Right cardiac atrium (tissue), 5 donors: ENCODE data around the gene NR2F6. TPM values are rescaled to one million over a fixed set of nuclear protein-coding genes. Genes with fewer than 3 reads are reported as not detected.

Experiments
- ATAC-seq, 2 donors: fragments of 200-7000 bp; cut with Tn5 transposase; one replicate each; pipeline versions ENCODE4 v1.8.0 to v1.9.1; 2020; ENCODE audit warnings: moderate library complexity in 2 of 2, mild to moderate bottlenecking in 1 of 2
- DNase-seq, 3 donors: peaks; one replicate each; pipeline ENCODE4 v3.0.0-alpha.2; 2020
- H3K27ac ChIP-seq: one replicate; pipeline ENCODE4 v1.5.1; 2013; ENCODE audit warnings: mild to moderate bottlenecking, low read length, control low read depth, moderate library complexity
- H3K27me3 ChIP-seq: one replicate; pipeline ENCODE4 v1.6.1; 2013; ENCODE audit not compliant: control insufficient read depth, insufficient read depth
- H3K4me1 ChIP-seq: one replicate; pipeline ENCODE4 v1.6.1; 2013; ENCODE audit warnings: low read length; ENCODE audit not compliant: control insufficient read depth, insufficient read depth
- H3K4me3 ChIP-seq: one replicate; pipeline ENCODE4 v1.5.1; 2013; ENCODE audit warnings: low read length, control low read depth
- H3K9me3 ChIP-seq: one replicate; pipeline ENCODE4 v1.6.1; 2013; ENCODE audit warnings: low read length; ENCODE audit not compliant: control insufficient read depth
- WGBS: extraction: QIAGEN DNeasy Blood & Tissue Kit; methylation state at CpG from one replicate; pipeline ENCODE4 v1.1.7; 2013; 5-methylcytosine and 5-hydroxymethylcytosine counted together
- intact Hi-C, 4 donors: fragments of 100-400 bp; cut with DNase I; formaldehyde crosslinking; loops; one replicate each; pipeline versions ENCODE4 v1.11.0 to v1.14.0; 2022 to 2023
- long read RNA-seq, 4 donors: library from polyadenylated mRNA; unstranded; transcript quantifications; one replicate each; pipeline ENCODE4 v2.0.0, GENCODE V29; 2020 to 2021
- polyA plus RNA-seq: library from polyadenylated mRNA; stranded (reverse); fragments of 200-250 nt; gene quantifications from one replicate; pipeline ENCODE4 v1.2.3, GENCODE V29; 2013
- total RNA-seq, 4 donors: library from RNA; stranded (reverse); fragmentation: NEBNext Ultra II Directional; extraction: Animal tissue kit (Norgen Biotek cat#: 25700); gene quantifications; one replicate each; pipeline ENCODE4 v1.2.1, GENCODE V29; 2021
- donor health status: healthy with polysubstance abuse.
- donor health status: DM: no; HTN: yes; CAD: no.
- donor health status: DM: no; HTN: no; CAD: no.
- donor health status: DM: no; HTN: yes; CAD: no; lungs with severe emphysema.
- donor health status: DM: yes; HTN: yes; CAD: no.

The NR2F6 gene
- total RNA-seq: 10 to 100 TPM; 38.6 to 57.5 (median 45.7) TPM
- 28.6 TPM for polyA plus RNA-seq
- long read RNA-seq, donor 1, transcript NR2F6-201 (4 exons, 2,404 nt): major isoform, 349 of 366 reads
- long read RNA-seq, donor 1, partial matches to known transcripts: 14 of 366 reads
- long read RNA-seq, donor 1, other reads (novel, unspliced or antisense): 3 of 366 reads
- long read RNA-seq, donor 2, transcript NR2F6-201 (4 exons, 2,404 nt): major isoform, 225 of 235 reads
- long read RNA-seq, donor 2, partial matches to known transcripts: 5 of 235 reads
- long read RNA-seq, donor 2, other reads (novel, unspliced or antisense): 5 of 235 reads
- long read RNA-seq, donor 3, transcript NR2F6-201 (4 exons, 2,404 nt): major isoform, 13 of 24 reads
- long read RNA-seq, donor 3, partial matches to known transcripts: 6 of 24 reads
- long read RNA-seq, donor 3, other reads (novel, unspliced or antisense): 5 of 24 reads
- long read RNA-seq, donor 4, transcript NR2F6-201 (4 exons, 2,404 nt): major isoform, 170 of 177 reads
- long read RNA-seq, donor 4, partial matches to known transcripts: 6 of 177 reads
- long read RNA-seq, donor 4, other reads (novel, unspliced or antisense): 1 of 177 reads

GRCh38 chr19:17245535-17245984 is at the start of gene NR2F6:
Gene NR2F6, minus strand, starts transcription at chr19:17245919. Its CDS starts 699 bp downstream, at chr19:17245220.
- H3K4me1 ChIP-seq: peaks cover 3% of the 10 kb centered on the region
- H3K4me3 ChIP-seq: peak within 1 kb of the TSS; percentile 88
- WGBS: under 1% methylated on average over 69 of the region's 72 CpGs
- peak within 1 kb of the TSS; percentile 74 for H3K27ac ChIP-seq
- intact Hi-C loops: no loop called here
- no peak for DNase-seq
- no peak for ATAC-seq
- H3K27me3 ChIP-seq: no peaks in the 10 kb centered on the region
- no peaks in the 10 kb centered on the region for H3K9me3 ChIP-seq

GRCh38 chr19:17294051-17294891 is 48.6 kb upstream of the NR2F6 start:
- Histone ChIP-seq H3K27me3 (no peaks in the 10 kb centered on the region), H3K27ac (no peak overlapping the region), H3K4me3 (no peak overlapping the region), H3K4me1 (no peaks in the 10 kb centered on the region), H3K9me3 (no peaks in the 10 kb centered on the region)
- WGBS: 82% methylated on average over 48 of the region's 48 CpGs
- intact Hi-C loops: loop anchor here in 3 of 4 donors (10.0 kb wide), 2 partner anchors 91 to 101 kb away; partner anchors contain the start of gene CCDC194 (in 1 of the 3)
- ATAC-seq (peak; percentile 2 to 15), DNase-seq (peak; percentile 54 to 77 (median 71))

DNA sequence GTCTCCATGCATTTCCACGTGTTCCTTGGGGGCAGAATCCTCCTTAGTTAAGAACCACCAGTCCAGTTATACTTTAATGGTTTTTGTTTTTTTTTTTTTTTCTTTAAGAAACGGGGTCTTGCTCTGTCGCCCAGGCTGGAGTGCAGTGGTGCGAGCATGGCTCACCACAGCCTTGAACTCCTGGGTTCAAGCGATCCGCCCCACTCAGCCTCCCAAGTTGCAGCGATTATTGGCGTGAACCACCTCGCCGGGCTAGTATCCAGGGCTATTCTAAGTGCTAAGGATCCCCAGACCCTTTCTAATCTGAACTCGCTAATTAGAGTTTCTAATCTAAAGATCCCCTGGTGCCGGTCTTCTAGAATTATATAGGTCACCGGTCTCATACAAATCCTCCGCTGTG is 47.9 kb upstream of the NR2F6 start:
- H3K9me3 ChIP-seq: no peaks in the 10 kb centered on the region
- 88% methylated on average over 14 of the region's 14 CpGs for WGBS
- DNase-seq (no peak), ATAC-seq (no peak)
- H3K27me3 ChIP-seq: no peaks in the 10 kb centered on the region
- no peak overlapping the region for H3K27ac ChIP-seq
- intact Hi-C loops: loop anchor here in 3 of 4 donors (10.0 kb wide), 2 partner anchors 91 to 101 kb away; partner anchors contain the start of gene CCDC194 (in 1 of the 3)
- no peak overlapping the region for H3K4me3 ChIP-seq
- no peaks in the 10 kb centered on the region for H3K4me1 ChIP-seq

DNA sequence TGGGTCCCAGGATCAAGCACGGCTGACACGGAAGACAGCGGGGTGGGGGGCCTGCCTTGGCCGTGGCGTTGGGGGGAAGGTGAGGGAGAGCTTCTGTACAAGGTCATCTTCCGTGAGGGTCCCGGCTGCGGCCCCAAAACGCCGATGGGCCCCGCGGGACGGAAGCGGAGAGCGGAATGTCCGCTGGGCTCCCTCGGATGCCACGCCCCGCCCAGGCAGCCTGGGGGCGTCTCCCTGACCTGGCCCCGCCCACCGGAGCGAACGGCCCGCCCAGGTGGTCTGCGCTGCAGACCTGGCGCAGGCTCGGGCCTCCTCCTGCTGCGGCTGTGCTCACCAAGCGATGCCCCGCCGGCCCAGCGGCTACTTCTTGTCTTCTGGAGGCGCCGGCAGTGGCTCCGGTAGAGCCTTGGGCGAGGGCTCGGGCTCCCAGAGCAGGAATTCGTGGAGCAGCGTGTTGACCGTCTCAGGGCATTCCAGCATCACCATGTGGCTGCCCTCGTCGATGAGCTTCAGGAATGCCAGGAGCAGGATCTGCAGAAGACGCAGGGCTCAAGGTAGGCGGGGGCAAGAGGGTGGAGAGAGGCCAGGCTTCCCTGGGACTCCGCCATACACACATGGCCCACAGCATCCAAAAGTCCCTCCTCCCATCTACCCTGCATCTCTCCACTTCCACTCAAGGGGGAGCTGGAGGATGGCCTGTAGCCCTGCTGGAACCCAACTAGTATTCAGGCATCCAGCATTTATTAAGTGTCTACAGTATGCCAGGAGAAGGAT is 46.8 kb upstream of the NR2F6 start:
- Histone ChIP-seq H3K9me3 (no peaks in the 10 kb centered on the region), H3K4me1 (no peaks in the 10 kb centered on the region), H3K27ac (peak overlapping the region; percentile 11), H3K27me3 (no peaks in the 10 kb centered on the region), H3K4me3 (peak overlapping the region; percentile 53)
- ATAC-seq (peak; percentile 91 to 93), DNase-seq (peak; percentile 74 to 92 (median 91))
- intact Hi-C loops: loop anchor here in 3 of 4 donors (10.0 kb wide), 2 partner anchors 92 to 102 kb away; partner anchors contain the start of gene CCDC194 (in 1 of the 3)
- 2% methylated on average over 46 of the region's 46 CpGs for WGBS

- DNase-seq: peak; percentile 90 to 92 (median 91)
- no peaks in the 10 kb centered on the region for H3K27me3 ChIP-seq
- intact Hi-C loops: loop anchor here in 1 of 4 donors (10.0 kb wide), 1 partner anchor 75 kb away; the partner anchor contains the start of gene USE1
- H3K4me3 ChIP-seq: peak overlapping the region; percentile 30
- peak; percentile 30 to 63 for ATAC-seq
- H3K4me1 ChIP-seq: no peaks in the 10 kb centered on the region
- H3K9me3 ChIP-seq: no peaks in the 10 kb centered on the region
- no peak overlapping the region for H3K27ac ChIP-seq
- 11% methylated on average over 22 of the region's 22 CpGs for WGBS
These were observed 43.8 kb upstream of the NR2F6 start for GRCh38 chr19:17289489-17289888.

GRCh38 chr19:17286752-17287151 is 41.0 kb upstream of the NR2F6 start:
- no peak for ATAC-seq
- 85% methylated on average over 9 of the region's 9 CpGs for WGBS
- Histone ChIP-seq H3K9me3 (no peaks in the 10 kb centered on the region), H3K27ac (no peak overlapping the region), H3K4me3 (no peak overlapping the region), H3K4me1 (no peaks in the 10 kb centered on the region), H3K27me3 (no peaks in the 10 kb centered on the region)
- intact Hi-C loops: loop anchor here in 1 of 4 donors (10.0 kb wide), 1 partner anchor 72 kb away; the partner anchor contains the start of gene USE1
- DNase-seq: no peak

DNA sequence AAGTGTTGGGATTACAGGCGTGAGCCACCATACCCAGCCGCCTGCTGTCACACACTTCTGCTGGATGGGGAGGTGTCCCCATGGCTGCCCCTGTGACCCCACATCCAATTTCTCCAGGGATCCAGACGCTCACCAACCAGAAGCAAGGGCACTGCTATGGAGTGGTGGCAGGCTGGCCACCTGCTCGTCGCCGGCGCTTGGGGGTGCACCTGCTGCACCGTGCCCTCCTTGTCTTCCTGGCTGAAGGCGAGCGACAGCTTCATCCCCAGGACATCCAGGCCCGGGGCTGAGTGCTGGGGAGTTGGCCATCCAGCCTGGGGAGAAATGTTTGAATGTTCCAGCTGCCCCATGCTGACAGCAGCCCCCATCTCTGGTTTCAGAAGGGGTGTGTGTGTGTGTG is 40.5 kb upstream of the NR2F6 start:
- Histone ChIP-seq H3K4me3 (no peak overlapping the region), H3K27ac (no peak overlapping the region), H3K9me3 (no peaks in the 10 kb centered on the region), H3K4me1 (no peaks in the 10 kb centered on the region), H3K27me3 (no peaks in the 10 kb centered on the region)
- DNase-seq: peak in 1 of 3 donors; percentile 34
- no peak for ATAC-seq
- intact Hi-C loops: loop anchor here in 1 of 4 donors (10.0 kb wide), 1 partner anchor 71 kb away; the partner anchor contains the start of gene USE1
- 90% methylated on average over 11 of the region's 11 CpGs for WGBS

GRCh38 chr19:17285415-17286135 is 39.9 kb upstream of the NR2F6 start:
- no peak overlapping the region for H3K4me3 ChIP-seq
- intact Hi-C loops: loop anchor here in 1 of 4 donors (10.0 kb wide), 1 partner anchor 71 kb away; the partner anchor contains the start of gene USE1
- WGBS: 88% methylated on average over 18 of the region's 18 CpGs
- ATAC-seq: no peak
- H3K9me3 ChIP-seq: no peaks in the 10 kb centered on the region
- H3K4me1 ChIP-seq: no peaks in the 10 kb centered on the region
- H3K27me3 ChIP-seq: no peaks in the 10 kb centered on the region
- DNase-seq: peak in 1 of 3 donors; percentile 26
- no peak overlapping the region for H3K27ac ChIP-seq

- H3K27ac ChIP-seq: no peak overlapping the region
- no peaks in the 10 kb centered on the region for H3K27me3 ChIP-seq
- WGBS: 89% methylated on average over 7 of the region's 7 CpGs
- no peaks in the 10 kb centered on the region for H3K9me3 ChIP-seq
- ATAC-seq (no peak), DNase-seq (no peak)
- H3K4me1 ChIP-seq: no peaks in the 10 kb centered on the region
- no peak overlapping the region for H3K4me3 ChIP-seq
- intact Hi-C loops: loop anchor here (2.0 to 10.0 kb wide), 4 partner anchors 69 to 217 kb away; partner anchors contain the start of gene USE1 (in 1 of the 4)
These were observed 37.8 kb upstream of the NR2F6 start for GRCh38 chr19:17283504-17283996.
